ENCODE results near the gene UNKL.

The UNKL gene

GRCh38 chr16:1422076-1422475 lies 7.6 kb upstream of the UNKL start:
- Histone ChIP-seq H3K36me3 (ENCODE audit: insufficient read depth, insufficient read length, low read length) (peaks cover 19% of the 10 kb centered on the region), H3K4me3 (ENCODE audit: insufficient read length, low read depth) (no peak overlapping the region), H3K27me3 (ENCODE audit: insufficient read depth, insufficient read length) (no peaks in the 10 kb centered on the region), H3K9ac (ENCODE audit: insufficient read length, low read depth) (no peak overlapping the region), H3K4me1 (ENCODE audit: insufficient read depth, insufficient read length) (peaks cover 6% of the 10 kb centered on the region), H3K9me3 (ENCODE audit: insufficient read depth, low read length) (peaks cover 6% of the 10 kb centered on the region; the same call in 1 of the 2 replicates)
- TF ChIP-seq YY1 (IDR thresholded peaks at IDR 0.05; ENCODE audit: insufficient read depth, insufficient read length), result no peak
- TF ChIP-seq ZNF274 (IDR thresholded peaks at IDR 0.05; ENCODE audit: low read depth, low read length), result no peak
- TF ChIP-seq SUZ12 (IDR thresholded peaks at IDR 0.05; ENCODE audit: extremely low read depth, insufficient read depth, insufficient read length), result no peak
- DNase-seq (ENCODE audit: low read depth, low spot score), result no peak

DNA sequence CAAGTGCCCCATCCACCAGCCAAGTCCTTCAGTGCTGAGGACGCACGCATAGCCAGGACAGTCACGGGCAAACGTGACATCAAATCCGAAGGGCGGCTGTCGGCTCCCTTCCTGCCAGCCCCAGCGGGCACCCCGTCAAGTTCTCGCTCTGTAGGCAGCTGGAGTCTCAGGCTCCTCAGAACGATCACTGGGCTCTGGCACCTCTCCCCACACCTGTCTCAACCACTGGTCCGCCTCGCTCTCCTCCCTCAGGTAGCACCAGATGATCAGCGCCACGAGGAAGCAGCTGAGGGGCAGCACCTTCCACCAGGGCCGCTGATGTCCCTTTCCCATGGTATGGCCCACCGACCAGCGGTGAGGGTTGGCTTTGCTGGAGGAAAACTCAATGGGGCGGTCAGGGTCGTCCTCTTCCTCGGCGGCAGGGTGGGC lies 5.6 kb upstream of the UNKL start:
- Histone ChIP-seq H3K4me1 (ENCODE audit: insufficient read depth, insufficient read length) (no peaks in the 10 kb centered on the region), H3K4me3 (ENCODE audit: insufficient read length, low read depth) (peak overlapping the region; percentile 92), H3K36me3 (ENCODE audit: insufficient read depth, insufficient read length, low read length) (peaks cover 25% of the 10 kb centered on the region), H3K27me3 (ENCODE audit: insufficient read depth, insufficient read length) (no peaks in the 10 kb centered on the region), H3K9ac (ENCODE audit: insufficient read length, low read depth) (peak overlapping the region; percentile 96), H3K9me3 (ENCODE audit: insufficient read depth, low read length) (peaks cover 6% of the 10 kb centered on the region; the same call in 1 of the 2 replicates)
- TF ChIP-seq SUZ12 (IDR thresholded peaks at IDR 0.05; ENCODE audit: extremely low read depth, insufficient read depth, insufficient read length), result no peak
- no peak for TF ChIP-seq ZNF274 (IDR thresholded peaks at IDR 0.05; ENCODE audit: low read depth, low read length)
- no peak for TF ChIP-seq YY1 (IDR thresholded peaks at IDR 0.05; ENCODE audit: insufficient read depth, insufficient read length)
- no peak for DNase-seq (ENCODE audit: low read depth, low spot score)

- Histone ChIP-seq H3K36me3 (ENCODE audit: insufficient read depth, insufficient read length, low read length) (peaks cover 25% of the 10 kb centered on the region), H3K9ac (ENCODE audit: insufficient read length, low read depth) (no peak overlapping the region), H3K27me3 (ENCODE audit: insufficient read depth, insufficient read length) (peaks cover 5% of the 10 kb centered on the region), H3K4me3 (ENCODE audit: insufficient read length, low read depth) (no peak overlapping the region), H3K9me3 (ENCODE audit: insufficient read depth, low read length) (no peaks in the 10 kb centered on the region), H3K4me1 (ENCODE audit: insufficient read depth, insufficient read length) (no peaks in the 10 kb centered on the region)
- TF ChIP-seq ZNF274 (IDR thresholded peaks at IDR 0.05; ENCODE audit: low read depth, low read length), result no peak
- no peak for TF ChIP-seq YY1 (IDR thresholded peaks at IDR 0.05; ENCODE audit: insufficient read depth, insufficient read length)
- TF ChIP-seq SUZ12 (IDR thresholded peaks at IDR 0.05; ENCODE audit: extremely low read depth, insufficient read depth, insufficient read length), result no peak
- DNase-seq (ENCODE audit: low read depth, low spot score), result no peak
Measured at GRCh38 chr16:1416521-1416941, 2.0 kb upstream of the UNKL start.

DNA sequence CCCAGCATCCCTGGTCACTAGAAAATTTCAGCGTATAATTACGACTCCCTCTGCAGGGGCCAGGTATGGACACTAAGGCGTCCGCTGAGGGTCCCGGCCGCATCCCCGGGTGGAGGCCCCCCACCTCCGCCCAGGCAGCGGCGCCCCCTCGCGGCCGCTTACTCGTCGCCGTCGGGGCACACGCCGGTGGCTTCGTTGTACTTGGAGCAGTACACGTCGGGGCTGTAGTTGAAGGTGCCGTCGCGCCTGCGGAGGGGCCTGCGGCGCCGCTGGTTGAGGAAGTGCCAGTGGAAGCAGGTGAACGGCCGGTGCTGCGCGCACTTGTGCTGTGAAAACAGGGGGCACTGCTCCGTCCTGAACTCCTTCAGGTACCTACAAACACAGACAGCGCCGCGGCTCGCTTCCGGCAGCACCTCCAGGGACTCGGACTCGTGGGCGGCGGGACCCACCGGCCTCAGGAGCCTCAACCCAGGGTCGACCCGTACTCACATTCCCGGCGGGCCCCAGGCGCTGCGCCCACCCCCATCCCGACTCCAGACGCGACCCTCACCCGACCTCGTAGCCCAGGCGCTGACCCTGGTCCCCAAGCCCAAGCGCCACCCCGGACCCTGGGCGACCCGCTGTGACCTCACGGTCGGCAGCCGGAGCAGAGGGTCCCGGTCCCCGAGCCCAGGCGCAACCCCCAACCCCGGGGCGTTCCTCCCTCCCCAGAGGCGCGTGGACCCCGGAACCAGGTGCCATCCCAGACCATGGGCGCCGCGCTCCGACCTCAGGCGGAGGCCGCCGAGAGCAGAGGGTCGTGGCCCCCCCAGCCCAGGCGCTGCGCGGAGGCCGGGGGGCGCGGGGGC lies 596 bp downstream of the UNKL start:
- TF ChIP-seq SUZ12 (IDR thresholded peaks at IDR 0.05; ENCODE audit: extremely low read depth, insufficient read depth, insufficient read length), result no peak
- TF ChIP-seq ZNF274 (IDR thresholded peaks at IDR 0.05; ENCODE audit: low read depth, low read length), result no peak
- no peak for TF ChIP-seq YY1 (IDR thresholded peaks at IDR 0.05; ENCODE audit: insufficient read depth, insufficient read length)
- no peak for DNase-seq (ENCODE audit: low read depth, low spot score)

DNA sequence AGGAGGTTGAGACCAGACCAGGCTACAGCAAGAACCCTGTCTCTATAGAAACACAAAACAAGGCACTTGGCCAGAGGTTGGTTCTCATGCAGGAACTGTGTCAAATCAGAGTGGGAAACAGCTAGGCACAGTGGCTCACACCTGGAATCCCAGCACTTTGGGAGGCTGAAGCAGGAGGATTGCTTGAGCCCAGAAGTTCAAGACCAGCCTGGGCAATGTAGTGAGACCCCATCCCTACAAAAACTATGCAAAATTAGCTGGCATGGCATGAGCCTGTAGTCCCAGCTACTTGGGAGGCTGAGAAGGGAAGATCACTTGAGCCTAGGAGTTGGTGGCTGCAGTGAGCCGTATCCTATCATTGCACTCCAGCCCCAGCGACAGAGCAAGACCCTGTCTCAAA lies 1.7 kb downstream of the UNKL start:
- H3K4me3 ChIP-seq (ENCODE audit: insufficient read length, low read depth), result no peak overlapping the region
- TF ChIP-seq ZNF274 (IDR thresholded peaks at IDR 0.05; ENCODE audit: low read depth, low read length), result no peak
- no peak for TF ChIP-seq YY1 (IDR thresholded peaks at IDR 0.05; ENCODE audit: insufficient read depth, insufficient read length)
- no peak for TF ChIP-seq SUZ12 (IDR thresholded peaks at IDR 0.05; ENCODE audit: extremely low read depth, insufficient read depth, insufficient read length)
- DNase-seq (ENCODE audit: low read depth, low spot score), result no peak
- H3K9me3 ChIP-seq (ENCODE audit: insufficient read depth, low read length), result no peaks in the 10 kb centered on the region
- H3K36me3 ChIP-seq (ENCODE audit: insufficient read depth, insufficient read length, low read length), result peaks cover 8% of the 10 kb centered on the region
- H3K27me3 ChIP-seq (ENCODE audit: insufficient read depth, insufficient read length), result peaks cover 5% of the 10 kb centered on the region
- no peak overlapping the region for H3K9ac ChIP-seq (ENCODE audit: insufficient read length, low read depth)
- peaks cover 1% of the 10 kb centered on the region for H3K4me1 ChIP-seq (ENCODE audit: insufficient read depth, insufficient read length)

More for the DNA sequence above, 596 bp downstream of the UNKL start:
- Histone ChIP-seq H3K27me3 (ENCODE audit: insufficient read depth, insufficient read length) (peaks cover 5% of the 10 kb centered on the region), H3K9ac (ENCODE audit: insufficient read length, low read depth) (peak overlapping the region; percentile 87), H3K36me3 (ENCODE audit: insufficient read depth, insufficient read length, low read length) (peaks cover 17% of the 10 kb centered on the region), H3K4me3 (ENCODE audit: insufficient read length, low read depth) (peak overlapping the region; percentile 85), H3K9me3 (ENCODE audit: insufficient read depth, low read length) (no peaks in the 10 kb centered on the region), H3K4me1 (ENCODE audit: insufficient read depth, insufficient read length) (no peaks in the 10 kb centered on the region)

DNA sequence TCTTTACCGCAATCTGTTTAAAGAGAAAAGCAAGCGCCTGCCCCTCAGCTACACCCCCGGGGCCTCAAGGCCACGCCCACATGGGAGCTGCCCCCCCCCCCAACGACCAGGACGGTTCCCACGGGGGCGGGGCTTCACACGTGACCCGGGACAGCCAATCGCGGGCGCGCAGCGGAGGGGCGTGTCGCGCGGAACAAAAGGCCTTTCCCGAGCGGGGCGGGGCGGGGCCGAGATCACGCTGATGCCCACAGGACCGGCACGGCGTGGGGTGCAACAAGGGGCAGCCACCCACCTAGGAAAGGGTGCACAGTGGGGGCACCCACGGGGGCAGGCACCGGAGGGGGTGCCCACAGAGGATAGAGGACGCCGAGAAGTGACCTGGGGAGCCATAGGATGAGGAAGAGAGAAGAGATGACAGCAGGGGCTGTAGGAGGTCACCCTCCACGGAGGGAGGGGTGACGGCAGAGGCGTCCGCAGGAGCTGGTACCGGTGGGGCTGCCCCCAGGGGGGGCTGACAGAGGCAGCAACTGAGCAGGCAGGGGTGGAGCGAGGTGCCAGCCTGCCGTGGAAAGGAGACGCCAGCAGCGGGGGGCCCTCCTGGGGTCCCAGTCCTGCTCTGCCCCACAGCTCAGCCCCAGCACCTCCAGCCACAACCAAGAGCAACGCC lies 6.2 kb downstream of the UNKL start:
- peak overlapping the region; percentile 45 for H3K4me3 ChIP-seq (ENCODE audit: insufficient read length, low read depth)
- peaks cover 7% of the 10 kb centered on the region for H3K4me1 ChIP-seq (ENCODE audit: insufficient read depth, insufficient read length)
- no peaks in the 10 kb centered on the region for H3K27me3 ChIP-seq (ENCODE audit: insufficient read depth, insufficient read length)
- peaks cover 6% of the 10 kb centered on the region for H3K36me3 ChIP-seq (ENCODE audit: insufficient read depth, insufficient read length, low read length)
- peak overlapping the region; percentile 59 for H3K9ac ChIP-seq (ENCODE audit: insufficient read length, low read depth)
- TF ChIP-seq SUZ12 (IDR thresholded peaks at IDR 0.05; ENCODE audit: extremely low read depth, insufficient read depth, insufficient read length), result no peak
- TF ChIP-seq YY1 (IDR thresholded peaks at IDR 0.05; ENCODE audit: insufficient read depth, insufficient read length), result no peak
- TF ChIP-seq ZNF274 (IDR thresholded peaks at IDR 0.05; ENCODE audit: low read depth, low read length), result no peak
- no peaks in the 10 kb centered on the region for H3K9me3 ChIP-seq (ENCODE audit: insufficient read depth, low read length)
- DNase-seq (ENCODE audit: low read depth, low spot score), result peak; percentile 63

DNA sequence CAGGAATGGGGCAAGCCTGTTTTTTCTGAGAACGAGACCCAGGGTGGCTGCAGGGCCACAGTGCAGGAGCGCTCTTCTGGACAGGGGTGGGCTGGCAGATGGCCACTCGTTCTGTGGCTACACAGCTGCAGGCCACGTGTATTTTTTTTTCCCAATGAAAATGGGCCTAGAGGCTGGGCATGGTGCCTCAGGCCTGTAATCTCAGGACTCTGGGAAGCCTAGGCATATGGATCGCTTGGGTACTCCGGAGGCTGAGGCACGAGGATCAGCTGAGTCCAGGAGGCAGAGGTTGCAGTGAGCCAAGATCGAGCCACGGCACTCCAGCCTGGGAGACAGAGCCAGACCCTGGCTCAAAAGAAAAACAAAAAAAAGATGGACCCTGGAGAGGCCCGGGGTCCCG lies 6.8 kb downstream of the UNKL start:
- Histone ChIP-seq H3K4me3 (ENCODE audit: insufficient read length, low read depth) (no peak overlapping the region), H3K36me3 (ENCODE audit: insufficient read depth, insufficient read length, low read length) (peaks cover 6% of the 10 kb centered on the region), H3K9ac (ENCODE audit: insufficient read length, low read depth) (peak overlapping the region; percentile 61), H3K9me3 (ENCODE audit: insufficient read depth, low read length) (no peaks in the 10 kb centered on the region), H3K4me1 (ENCODE audit: insufficient read depth, insufficient read length) (peaks cover 7% of the 10 kb centered on the region), H3K27me3 (ENCODE audit: insufficient read depth, insufficient read length) (no peaks in the 10 kb centered on the region)
- no peak for DNase-seq (ENCODE audit: low read depth, low spot score)
- TF ChIP-seq SUZ12 (IDR thresholded peaks at IDR 0.05; ENCODE audit: extremely low read depth, insufficient read depth, insufficient read length) (no peak), YY1 (IDR thresholded peaks at IDR 0.05; ENCODE audit: insufficient read depth, insufficient read length) (no peak), ZNF274 (IDR thresholded peaks at IDR 0.05; ENCODE audit: low read depth, low read length) (no peak)
